ENCODE results near the gene NEURL4. TPM values are rescaled to one million over a fixed set of nuclear protein-coding genes. Genes with fewer than 3 reads are reported as not detected.
"Not testable (repeated sequence)": the region's sequence is repeated elsewhere in the genome, so short reads cannot be mapped to it uniquely, and the experiment has no call there.

Gene NEURL4
- total RNA-seq, 1 donor from 2014 or later: 19.3 TPM

GRCh38 chr17:7346761-7347614 is 17.9 kb upstream of the NEURL4 start:
- H3K4me3 ChIP-seq (ENCODE audit: low read depth, low read length): no peak overlapping the region
- TF ChIP-seq, protein P1, sequence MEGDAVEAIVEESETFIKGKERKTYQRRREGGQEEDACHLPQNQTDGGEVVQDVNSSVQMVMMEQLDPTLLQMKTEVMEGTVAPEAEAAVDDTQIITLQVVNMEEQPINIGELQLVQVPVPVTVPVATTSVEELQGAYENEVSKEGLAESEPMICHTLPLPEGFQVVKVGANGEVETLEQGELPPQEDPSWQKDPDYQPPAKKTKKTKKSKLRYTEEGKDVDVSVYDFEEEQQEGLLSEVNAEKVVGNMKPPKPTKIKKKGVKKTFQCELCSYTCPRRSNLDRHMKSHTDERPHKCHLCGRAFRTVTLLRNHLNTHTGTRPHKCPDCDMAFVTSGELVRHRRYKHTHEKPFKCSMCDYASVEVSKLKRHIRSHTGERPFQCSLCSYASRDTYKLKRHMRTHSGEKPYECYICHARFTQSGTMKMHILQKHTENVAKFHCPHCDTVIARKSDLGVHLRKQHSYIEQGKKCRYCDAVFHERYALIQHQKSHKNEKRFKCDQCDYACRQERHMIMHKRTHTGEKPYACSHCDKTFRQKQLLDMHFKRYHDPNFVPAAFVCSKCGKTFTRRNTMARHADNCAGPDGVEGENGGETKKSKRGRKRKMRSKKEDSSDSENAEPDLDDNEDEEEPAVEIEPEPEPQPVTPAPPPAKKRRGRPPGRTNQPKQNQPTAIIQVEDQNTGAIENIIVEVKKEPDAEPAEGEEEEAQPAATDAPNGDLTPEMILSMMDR (conservative IDR thresholded peaks at IDR 0.05; ENCODE audit: low read depth, low read length): no peak
- DNase-seq (ENCODE audit: low read depth): no peak

GRCh38 chr17:7343250-7343649 is 14.1 kb upstream of the NEURL4 start:
- TF ChIP-seq, protein P1 (conservative IDR thresholded peaks at IDR 0.05; ENCODE audit: low read depth, low read length): no peak
- DNase-seq (ENCODE audit: low read depth): no peak
- H3K4me3 ChIP-seq (ENCODE audit: low read depth, low read length): no peak overlapping the region

DNA sequence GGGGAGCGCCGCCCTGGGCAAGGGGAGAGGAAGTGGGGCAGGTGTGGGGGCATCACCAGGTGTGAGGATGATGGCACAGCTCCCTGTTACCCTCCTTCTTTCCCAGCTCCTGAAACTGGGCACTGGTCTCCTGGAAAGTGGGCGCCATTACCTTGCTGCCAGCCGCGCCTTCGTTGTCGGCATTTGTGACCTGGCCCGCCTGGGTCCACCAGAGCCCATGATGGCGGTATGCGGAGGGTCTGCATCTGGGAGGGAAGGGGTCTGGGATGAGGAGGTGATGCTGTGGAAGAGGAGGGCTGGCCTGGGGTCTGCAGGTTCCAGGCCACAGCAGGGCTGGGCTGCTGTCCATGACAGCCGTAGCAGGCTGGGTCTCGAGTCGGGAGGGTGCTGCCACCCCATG is 12.7 kb upstream of the NEURL4 start:
- no peak for DNase-seq (ENCODE audit: low read depth)
- no peak overlapping the region for H3K4me3 ChIP-seq (ENCODE audit: low read depth, low read length)
- TF ChIP-seq, protein P1 (conservative IDR thresholded peaks at IDR 0.05; ENCODE audit: low read depth, low read length): no peak

DNA sequence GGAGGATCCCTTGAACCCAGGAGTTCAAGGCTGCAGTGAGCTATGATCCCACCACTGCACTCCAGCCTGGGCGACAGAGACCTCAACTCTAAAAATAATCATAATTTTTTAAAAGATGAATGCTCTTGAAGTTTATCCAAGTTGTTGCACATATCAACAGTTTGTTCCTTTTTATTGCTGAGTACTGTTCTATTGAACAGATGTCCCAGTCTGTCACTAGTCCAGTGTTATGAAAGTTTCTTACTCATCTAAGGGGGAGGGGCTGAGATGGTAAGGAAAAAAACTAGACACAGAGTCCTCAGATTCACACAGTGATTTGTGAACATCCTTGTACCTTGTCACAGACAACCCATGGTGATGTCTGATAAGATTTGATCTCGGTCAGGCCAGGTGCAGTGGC is 11.0 kb upstream of the NEURL4 start:
- DNase-seq (ENCODE audit: low read depth): no peak
- TF ChIP-seq, protein P1 (conservative IDR thresholded peaks at IDR 0.05; ENCODE audit: low read depth, low read length): no peak

DNA sequence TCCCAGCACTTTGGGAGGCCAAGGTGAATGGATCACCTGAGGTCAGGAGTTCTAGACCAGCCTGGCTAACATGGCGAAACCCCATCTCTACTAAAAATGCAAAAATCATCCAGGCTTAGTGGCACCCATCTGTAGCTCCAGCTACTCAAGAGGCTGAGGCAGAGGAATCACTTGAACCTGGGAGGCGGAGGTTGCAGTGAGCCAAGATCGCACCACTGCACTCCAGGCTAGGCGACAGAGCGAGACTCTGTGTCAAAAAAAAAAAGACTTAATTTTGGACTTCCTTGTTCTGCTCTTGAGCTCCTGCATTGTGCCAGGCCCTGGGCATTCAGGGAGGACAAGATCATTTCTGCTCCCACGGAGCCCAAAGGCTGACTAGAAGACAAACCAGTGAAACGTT is 8.5 kb upstream of the NEURL4 start:
- H3K4me3 ChIP-seq (ENCODE audit: low read depth, low read length); DNase-seq (ENCODE audit: low read depth): not testable (repeated sequence)

More for the DNA sequence above, 11.0 kb upstream of the NEURL4 start:
- H3K4me3 ChIP-seq (ENCODE audit: low read depth, low read length): no peak overlapping the region

DNA sequence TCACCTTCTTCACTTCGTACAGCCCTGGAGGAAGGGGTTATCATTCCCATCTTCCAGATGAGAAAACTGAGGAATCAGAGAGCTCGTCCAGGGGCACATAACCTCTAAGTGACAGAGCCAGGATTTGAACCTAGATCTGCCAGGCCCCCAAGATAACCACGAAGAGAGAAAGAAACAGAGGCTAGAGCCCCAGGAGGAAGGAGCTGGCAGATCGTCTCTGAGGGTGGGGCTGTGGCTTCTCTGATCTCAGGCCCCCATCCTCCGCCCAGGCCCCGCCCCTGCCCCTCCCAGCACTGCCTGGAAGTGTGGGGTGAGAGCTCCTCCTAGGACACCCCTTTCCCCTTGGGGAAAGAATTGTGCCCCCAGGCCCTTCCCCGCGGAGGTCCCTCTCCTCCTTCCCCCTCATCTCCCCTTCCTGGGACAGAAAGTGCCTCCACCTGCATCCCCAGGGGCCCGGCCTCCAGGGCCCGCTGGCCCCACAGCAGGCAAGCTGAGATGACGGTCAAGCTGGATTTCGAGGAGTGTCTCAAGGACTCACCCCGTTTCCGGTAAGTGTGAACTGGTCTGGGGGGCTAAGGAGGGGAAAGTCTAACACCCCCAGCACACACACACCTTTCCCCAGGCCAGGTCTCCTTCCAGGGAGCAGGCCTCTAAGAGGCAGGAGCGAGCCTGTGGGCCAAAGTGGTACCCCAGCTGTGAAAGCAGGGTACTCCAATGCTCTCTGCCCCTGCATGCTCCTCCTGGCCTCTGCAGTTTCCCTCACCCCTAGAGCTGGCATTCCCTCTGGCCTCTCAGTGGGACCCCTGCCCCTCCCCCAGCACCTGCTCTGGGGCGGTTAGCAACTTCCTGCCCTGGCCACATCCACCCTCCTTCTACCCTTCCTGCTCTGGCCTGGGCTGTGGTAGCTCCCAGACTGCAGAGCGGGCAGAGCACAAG is 7.4 kb upstream of the NEURL4 start, which contains the start of gene ACAP1:
TSS of gene ACAP1 (plus strand) at position 290 of the 936 bp plus-strand sequence. CDS start at position 496, 206 bp downstream.
- no peak within 1 kb of the TSS for H3K4me3 ChIP-seq (ENCODE audit: low read depth, low read length)
- DNase-seq (ENCODE audit: low read depth): no peak
- TF ChIP-seq, protein P1 (conservative IDR thresholded peaks at IDR 0.05; ENCODE audit: low read depth, low read length): no peak

DNA sequence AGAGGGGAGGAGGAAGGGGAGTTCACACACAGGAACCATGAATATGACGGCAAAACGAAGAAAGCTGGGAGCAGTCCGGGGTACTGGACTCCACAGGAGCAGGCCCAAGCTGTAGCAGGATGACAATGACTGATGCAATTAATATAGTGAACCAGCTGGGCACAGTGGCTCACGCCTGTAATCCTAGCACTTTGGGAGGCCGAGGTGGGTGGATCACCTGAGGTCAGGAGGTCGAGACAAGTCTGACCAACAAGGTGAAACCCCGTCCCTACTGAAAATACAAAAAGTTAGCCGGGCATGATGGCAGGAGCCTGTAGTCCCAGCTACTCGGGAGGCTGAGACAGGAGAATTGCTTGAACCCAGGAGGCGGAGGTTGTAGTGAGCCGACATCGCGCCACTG is 6.6 kb upstream of the NEURL4 start:
- not testable (repeated sequence) for DNase-seq (ENCODE audit: low read depth); H3K4me3 ChIP-seq (ENCODE audit: low read depth, low read length)

Data from epithelial cell of proximal tubule (primary cell).